Measurements from ENCODE around the gene RPS6KA5. TPM values are rescaled to one million over a fixed set of nuclear protein-coding genes. Genes with fewer than 3 reads are reported as not detected.
A peak's percentile ranks its signal among the peaks of the same experiment; 100 is the strongest.

Gene RPS6KA5
- total and polyA plus RNA-seq, 10 donors: 1.4 to 17.8 (median 8.5) TPM

GRCh38 chr14:91048676-91049075 is 11.8 kb downstream of the RPS6KA5 start:
- Histone ChIP-seq H3K9me3 (no peaks in the 10 kb centered on the region), H3K27ac (no peak overlapping the region), H3K4me3 (no peak overlapping the region), H3K27me3 (replicated peaks in 1 of 7) (no peaks in the 10 kb centered on the region), H3K36me3 (no peaks in the 10 kb centered on the region), H3K4me1 (peaks cover 12 to 50% (median 30%) of the 10 kb centered on the region in 6 donors)
- intact Hi-C loops (cut with DNase I; ENCODE audit: low total_unique reads): no loop called here
- WGBS, 5 donors: 57 to 86% (median 82%) methylated on average over 1 of the region's 1 CpG
- TF ChIP-seq CTCF (IDR thresholded peaks at IDR 0.05 in 8 of 11, conservative IDR thresholded peaks at IDR 0.05 in 3 of 11) (no peak), POLR2AphosphoS5 (IDR thresholded peaks at IDR 0.05) (no peak), POLR2A (IDR thresholded peaks at IDR 0.05) (no peak)
- DNase-seq: no peak

- no peak overlapping the region for H3K27ac ChIP-seq
- no peaks in the 10 kb centered on the region for H3K9me3 ChIP-seq
- DNase-seq: no peak
- TF ChIP-seq POLR2A (IDR thresholded peaks at IDR 0.05): no peak
- no peak for TF ChIP-seq CTCF (IDR thresholded peaks at IDR 0.05 in 8 of 11, conservative IDR thresholded peaks at IDR 0.05 in 3 of 11)
- no peak for TF ChIP-seq POLR2AphosphoS5 (IDR thresholded peaks at IDR 0.05)
- intact Hi-C loops (cut with DNase I; ENCODE audit: low total_unique reads): no loop called here
- H3K4me3 ChIP-seq: no peak overlapping the region
- H3K4me1 ChIP-seq: peaks cover 12 to 50% (median 30%) of the 10 kb centered on the region in 6 donors
- WGBS, 5 donors: 64 to 78% (median 74%) methylated on average over 2 of the region's 2 CpGs
- H3K36me3 ChIP-seq: no peaks in the 10 kb centered on the region
- H3K27me3 ChIP-seq (replicated peaks in 1 of 7): no peaks in the 10 kb centered on the region
Measured at GRCh38 chr14:91048265-91048664, 12.2 kb downstream of the RPS6KA5 start.

- DNase-seq: no peak
- Histone ChIP-seq H3K9me3 (no peaks in the 10 kb centered on the region), H3K4me3 (no peak overlapping the region), H3K27ac (peak overlapping the region in 1 of 8 donors; percentile 21), H3K36me3 (no peaks in the 10 kb centered on the region), H3K27me3 (replicated peaks in 1 of 7) (no peaks in the 10 kb centered on the region), H3K4me1 (peaks cover 12 to 50% (median 30%) of the 10 kb centered on the region in 6 donors)
- intact Hi-C loops (cut with DNase I; ENCODE audit: low total_unique reads): no loop called here
- TF ChIP-seq CTCF (IDR thresholded peaks at IDR 0.05 in 8 of 11, conservative IDR thresholded peaks at IDR 0.05 in 3 of 11): no peak
- no peak for TF ChIP-seq POLR2A (IDR thresholded peaks at IDR 0.05)
- TF ChIP-seq POLR2AphosphoS5 (IDR thresholded peaks at IDR 0.05): no peak
- WGBS, 5 donors: 78 to 90% (median 84%) methylated on average over 4 of the region's 4 CpGs
Measured at GRCh38 chr14:91047174-91047753, 13.2 kb downstream of the RPS6KA5 start.

GRCh38 chr14:91046488-91047072 is 13.9 kb downstream of the RPS6KA5 start:
- Histone ChIP-seq H3K27me3 (replicated peaks in 1 of 7) (no peaks in the 10 kb centered on the region), H3K9me3 (no peaks in the 10 kb centered on the region), H3K27ac (no peak overlapping the region), H3K4me1 (peaks cover 12 to 51% (median 30%) of the 10 kb centered on the region in 6 donors), H3K4me3 (no peak overlapping the region), H3K36me3 (no peaks in the 10 kb centered on the region)
- WGBS, 5 donors: 70 to 84% (median 74%) methylated on average over 7 of the region's 7 CpGs
- TF ChIP-seq POLR2A (IDR thresholded peaks at IDR 0.05) (no peak), POLR2AphosphoS5 (IDR thresholded peaks at IDR 0.05) (no peak), CTCF (IDR thresholded peaks at IDR 0.05 in 8 of 11, conservative IDR thresholded peaks at IDR 0.05 in 3 of 11) (no peak)
- intact Hi-C loops (cut with DNase I; ENCODE audit: low total_unique reads): no loop called here
- no peak for DNase-seq
